GM20431 (cell line): ENCODE measurements around the gene ATL3.
"Not testable (repeated sequence)": the region's sequence is repeated elsewhere in the genome, so short reads cannot be mapped to it uniquely, and the experiment has no call there.

Experiments used
- in situ Hi-C: fragments of 300-500 bp; cut with MseI, MboI; formaldehyde crosslinking; loops from one replicate; pipeline ENCODE4 v1.15.0; 2020; ENCODE audit warnings: low sequenced_read_pairs; ENCODE audit not compliant: unreplicated experiment

ATL3 gene

GRCh38 chr11:63671322-63672155 is at the start of gene ATL3:
TSS of gene ATL3 (minus strand) at chr11:63671376. CDS start at chr11:63671335, 41 bp downstream.
- in situ Hi-C loops: no loop called here

- in situ Hi-C loops: no loop called here
Observed at GRCh38 chr11:63720611-63721010, 49.4 kb upstream of the ATL3 start.

GRCh38 chr11:63719987-63720386 is 48.8 kb upstream of the ATL3 start:
- in situ Hi-C loops: no loop called here

- in situ Hi-C loops: no loop called here
Observed at GRCh38 chr11:63719001-63719400, 47.8 kb upstream of the ATL3 start.

GRCh38 chr11:63716046-63716445 is 44.9 kb upstream of the ATL3 start:
- in situ Hi-C loops: no loop called here

GRCh38 chr11:63713766-63714165 is 42.6 kb upstream of the ATL3 start:
- in situ Hi-C loops: no loop called here

- in situ Hi-C loops: no loop called here
Observed at GRCh38 chr11:63711838-63712237, 40.7 kb upstream of the ATL3 start.

GRCh38 chr11:63710476-63711217 is 39.5 kb upstream of the ATL3 start:
- in situ Hi-C loops: no loop called here

- in situ Hi-C loops: no loop called here
Observed at GRCh38 chr11:63709336-63709884, 38.2 kb upstream of the ATL3 start.

GRCh38 chr11:63708764-63709163 is 37.6 kb upstream of the ATL3 start:
- in situ Hi-C loops: no loop called here

GRCh38 chr11:63705526-63705925 is 34.4 kb upstream of the ATL3 start:
- in situ Hi-C loops: no loop called here

- in situ Hi-C loops: no loop called here
Observed at GRCh38 chr11:63699896-63700295, 28.7 kb upstream of the ATL3 start.

- in situ Hi-C loops: no loop called here
Observed at GRCh38 chr11:63698976-63699733, 28.0 kb upstream of the ATL3 start.

GRCh38 chr11:63694596-63694995 is 23.4 kb upstream of the ATL3 start:
- in situ Hi-C loops: no loop called here

- in situ Hi-C loops: no loop called here
Observed at GRCh38 chr11:63687845-63688244, 16.7 kb upstream of the ATL3 start.

GRCh38 chr11:63686926-63687325 is 15.8 kb upstream of the ATL3 start:
- in situ Hi-C loops: no loop called here

GRCh38 chr11:63685158-63685721 is 14.1 kb upstream of the ATL3 start:
- in situ Hi-C loops: not testable (repeated sequence)

GRCh38 chr11:63683133-63683991 is 12.2 kb upstream of the ATL3 start:
- in situ Hi-C loops: no loop called here
